IMR-90 (cell line): ENCODE data around the gene BRINP3.

ENCODE experiments used
- MAFK ChIP-seq: IDR thresholded peaks from 2 replicates; pipeline ENCODE4 v1.6.1; 2012; ENCODE audit warnings: low read depth, low read length, improper control_type of control experiment
- POLR2A ChIP-seq: IDR thresholded peaks from 2 replicates; pipeline ENCODE4 v1.6.1; 2012; ENCODE audit warnings: mild to moderate bottlenecking, low read depth, low read length
- RAD21 ChIP-seq: IDR thresholded peaks from 2 replicates; pipeline ENCODE4 v1.6.1; 2012; ENCODE audit warnings: low read length, improper control_type of control experiment
- RCOR1 ChIP-seq: IDR thresholded peaks from 2 replicates; pipeline ENCODE4 v1.6.1; 2012; ENCODE audit warnings: mild to moderate bottlenecking, low read length, improper control_type of control experiment; ENCODE audit not compliant: insufficient replicate concordance
- RFX5 ChIP-seq: IDR thresholded peaks from 2 replicates; pipeline ENCODE4 v1.8.0; 2012; ENCODE audit warnings: low read depth, mild to moderate bottlenecking, low read length, moderate library complexity
- TF ChIP-seq, protein P1 (sequence below): conservative IDR thresholded peaks from 2 replicates; pipeline ENCODE4 v1.5.1; 2012; ENCODE audit warnings: mild to moderate bottlenecking, low read depth, low read length, improper control_type of control experiment

GRCh38 chr1:190205713-190206112 is 272.0 kb downstream of the BRINP3 start:
- TF ChIP-seq, protein P1, sequence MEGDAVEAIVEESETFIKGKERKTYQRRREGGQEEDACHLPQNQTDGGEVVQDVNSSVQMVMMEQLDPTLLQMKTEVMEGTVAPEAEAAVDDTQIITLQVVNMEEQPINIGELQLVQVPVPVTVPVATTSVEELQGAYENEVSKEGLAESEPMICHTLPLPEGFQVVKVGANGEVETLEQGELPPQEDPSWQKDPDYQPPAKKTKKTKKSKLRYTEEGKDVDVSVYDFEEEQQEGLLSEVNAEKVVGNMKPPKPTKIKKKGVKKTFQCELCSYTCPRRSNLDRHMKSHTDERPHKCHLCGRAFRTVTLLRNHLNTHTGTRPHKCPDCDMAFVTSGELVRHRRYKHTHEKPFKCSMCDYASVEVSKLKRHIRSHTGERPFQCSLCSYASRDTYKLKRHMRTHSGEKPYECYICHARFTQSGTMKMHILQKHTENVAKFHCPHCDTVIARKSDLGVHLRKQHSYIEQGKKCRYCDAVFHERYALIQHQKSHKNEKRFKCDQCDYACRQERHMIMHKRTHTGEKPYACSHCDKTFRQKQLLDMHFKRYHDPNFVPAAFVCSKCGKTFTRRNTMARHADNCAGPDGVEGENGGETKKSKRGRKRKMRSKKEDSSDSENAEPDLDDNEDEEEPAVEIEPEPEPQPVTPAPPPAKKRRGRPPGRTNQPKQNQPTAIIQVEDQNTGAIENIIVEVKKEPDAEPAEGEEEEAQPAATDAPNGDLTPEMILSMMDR, result no peak
- no peak for TF ChIP-seq RAD21
- TF ChIP-seq POLR2A, result no peak
- no peak for TF ChIP-seq MAFK
- no peak for TF ChIP-seq RFX5
- TF ChIP-seq RCOR1, result no peak
